Gastrocnemius medialis (tissue), 4 donors: ENCODE results near the gene DDR2.

Experiments
- POLR2A ChIP-seq, 2 donors: fragments of 450-650 bp; IDR thresholded peaks; one replicate each; pipeline ENCODE4 v1.6.1; 2017; ENCODE audit warnings: antibody characterized with exemption in 2 of 2, mild to moderate bottlenecking in 2 of 2, moderate library complexity in 2 of 2
- TF ChIP-seq, protein P1 (sequence below), 5 experiments: fragments of 450-650 bp in 3 of 5; fragments of 200-600 bp in 2 of 5; sonication (generic) in 2 of 5; IDR thresholded peaks in 4 of 5; conservative IDR thresholded peaks in 1 of 5; 1 replicate in 4 of 5; 2 replicates in 1 of 5; pipeline ENCODE4 v1.5.1; 2016 to 2019; ENCODE audit warnings: antibody characterized with exemption in 5 of 5, mild to moderate bottlenecking in 3 of 5, moderate library complexity in 3 of 5

- TF ChIP-seq, protein P1, sequence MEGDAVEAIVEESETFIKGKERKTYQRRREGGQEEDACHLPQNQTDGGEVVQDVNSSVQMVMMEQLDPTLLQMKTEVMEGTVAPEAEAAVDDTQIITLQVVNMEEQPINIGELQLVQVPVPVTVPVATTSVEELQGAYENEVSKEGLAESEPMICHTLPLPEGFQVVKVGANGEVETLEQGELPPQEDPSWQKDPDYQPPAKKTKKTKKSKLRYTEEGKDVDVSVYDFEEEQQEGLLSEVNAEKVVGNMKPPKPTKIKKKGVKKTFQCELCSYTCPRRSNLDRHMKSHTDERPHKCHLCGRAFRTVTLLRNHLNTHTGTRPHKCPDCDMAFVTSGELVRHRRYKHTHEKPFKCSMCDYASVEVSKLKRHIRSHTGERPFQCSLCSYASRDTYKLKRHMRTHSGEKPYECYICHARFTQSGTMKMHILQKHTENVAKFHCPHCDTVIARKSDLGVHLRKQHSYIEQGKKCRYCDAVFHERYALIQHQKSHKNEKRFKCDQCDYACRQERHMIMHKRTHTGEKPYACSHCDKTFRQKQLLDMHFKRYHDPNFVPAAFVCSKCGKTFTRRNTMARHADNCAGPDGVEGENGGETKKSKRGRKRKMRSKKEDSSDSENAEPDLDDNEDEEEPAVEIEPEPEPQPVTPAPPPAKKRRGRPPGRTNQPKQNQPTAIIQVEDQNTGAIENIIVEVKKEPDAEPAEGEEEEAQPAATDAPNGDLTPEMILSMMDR (IDR thresholded peaks at IDR 0.05 in 4 of 5, conservative IDR thresholded peaks at IDR 0.05 in 1 of 5), result no peak
- TF ChIP-seq POLR2A (IDR thresholded peaks at IDR 0.05), result no peak
These were observed 87.4 kb downstream of the DDR2 start for GRCh38 chr1:162719678-162720077.
